ENCODE results near the gene PCDHA13.

GRCh38 chr5:140927228-140927573 is 45.3 kb downstream of the PCDHA13 start:
- no peak for TF ChIP-seq CTCF (optimal IDR thresholded peaks at IDR 0.05 in 1 of 3, IDR thresholded peaks at IDR 0.05 in 1 of 3, conservative IDR thresholded peaks at IDR 0.05 in 1 of 3; ENCODE audit: extremely low read depth in 1 of 3, insufficient read depth in 2 of 3, low read length in 3 of 3)
- TF ChIP-seq EZH2 (IDR thresholded peaks at IDR 0.05; ENCODE audit: low read length), result peak; percentile 9
